Nephron progenitor cell (in vitro differentiated cells): ENCODE results near the gene ACTRT2.

Source experiments
- DNase-seq: peaks from one replicate; pipeline ENCODE4 v3.0.0; 2021
- H3K27ac Mint-ChIP-seq: 2 replicates; pipeline ENCODE4 v1.8.0; 2021; ENCODE audit warnings: mild to moderate bottlenecking, moderate library complexity, mixed read lengths
- H3K27me3 Mint-ChIP-seq: 2 replicates; pipeline ENCODE4 v1.8.0; 2021; ENCODE audit warnings: mild to moderate bottlenecking, low read depth, mixed read lengths; ENCODE audit not compliant: poor library complexity
- H3K36me3 Mint-ChIP-seq: 2 replicates; pipeline ENCODE4 v1.8.0; 2021; ENCODE audit warnings: low read depth, mixed read lengths
- H3K4me1 Mint-ChIP-seq: 2 replicates; pipeline ENCODE4 v1.8.0; 2021; ENCODE audit warnings: mixed read lengths
- H3K4me3 Mint-ChIP-seq: 2 replicates; pipeline ENCODE4 v1.8.0; 2021; ENCODE audit warnings: mild to moderate bottlenecking, moderate library complexity, mixed read lengths
- H3K9me3 Mint-ChIP-seq: 2 replicates; pipeline ENCODE4 v1.8.0; 2021; ENCODE audit warnings: mild to moderate bottlenecking, moderate library complexity, mixed read lengths
- CTCF ChIP-seq: fragments of 200-600 bp; sonication (generic); IDR thresholded peaks from 2 replicates; pipeline ENCODE4 v1.5.0; 2021; ENCODE audit warnings: antibody characterized with exemption

The ACTRT2 gene

GRCh38 chr1:3016641-3017439, 4.4 kb upstream of the ACTRT2 start:
- peaks cover 54% of the 10 kb centered on the region for H3K9me3 Mint-ChIP-seq
- DNase-seq: no peak
- H3K27ac Mint-ChIP-seq: no peak overlapping the region
- H3K4me1 Mint-ChIP-seq: peaks cover 9% of the 10 kb centered on the region
- H3K4me3 Mint-ChIP-seq: no peak overlapping the region
- H3K36me3 Mint-ChIP-seq: no peaks in the 10 kb centered on the region
- peaks cover 36% of the 10 kb centered on the region for H3K27me3 Mint-ChIP-seq
- TF ChIP-seq CTCF: no peak

- H3K27me3 Mint-ChIP-seq: peaks cover 33% of the 10 kb centered on the region
- peaks cover 49% of the 10 kb centered on the region for H3K9me3 Mint-ChIP-seq
- H3K27ac Mint-ChIP-seq: no peak overlapping the region
- no peak for TF ChIP-seq CTCF
- no peak overlapping the region for H3K4me3 Mint-ChIP-seq
- H3K36me3 Mint-ChIP-seq: no peaks in the 10 kb centered on the region
- H3K4me1 Mint-ChIP-seq: peaks cover 6% of the 10 kb centered on the region
- no peak for DNase-seq
Measured at GRCh38 chr1:3017440-3018050, 3.7 kb upstream of the ACTRT2 start.

- Mint-ChIP-seq H3K4me1 (peaks cover 5% of the 10 kb centered on the region), H3K27ac (no peak overlapping the region), H3K4me3 (no peak overlapping the region), H3K27me3 (peaks cover 36% of the 10 kb centered on the region), H3K9me3 (peaks cover 49% of the 10 kb centered on the region), H3K36me3 (no peaks in the 10 kb centered on the region)
- no peak for DNase-seq
- no peak for TF ChIP-seq CTCF
Measured at GRCh38 chr1:3018051-3018471, 3.2 kb upstream of the ACTRT2 start.

GRCh38 chr1:3018576-3018975, 2.7 kb upstream of the ACTRT2 start:
- Mint-ChIP-seq H3K4me3 (no peak overlapping the region), H3K36me3 (no peaks in the 10 kb centered on the region), H3K9me3 (peaks cover 50% of the 10 kb centered on the region), H3K27ac (no peak overlapping the region), H3K27me3 (peaks cover 33% of the 10 kb centered on the region), H3K4me1 (no peaks in the 10 kb centered on the region)
- no peak for TF ChIP-seq CTCF
- no peak for DNase-seq

GRCh38 chr1:3019007-3019515, 2.2 kb upstream of the ACTRT2 start:
- no peak for DNase-seq
- no peak overlapping the region for H3K27ac Mint-ChIP-seq
- no peak for TF ChIP-seq CTCF
- H3K27me3 Mint-ChIP-seq: peaks cover 28% of the 10 kb centered on the region
- H3K4me3 Mint-ChIP-seq: no peak overlapping the region
- no peaks in the 10 kb centered on the region for H3K36me3 Mint-ChIP-seq
- no peaks in the 10 kb centered on the region for H3K4me1 Mint-ChIP-seq
- H3K9me3 Mint-ChIP-seq: peaks cover 51% of the 10 kb centered on the region
